Fibroblast of the aortic adventitia (primary cell): ENCODE results near the gene NBPF14. TPM values are rescaled to one million over a fixed set of nuclear protein-coding genes. Genes with fewer than 3 reads are reported as not detected.
"Not testable (repeated sequence)": the region's sequence is repeated elsewhere in the genome, so short reads cannot be mapped to it uniquely, and the experiment has no call there.

ENCODE experiments used
- DNase-seq: peaks from one replicate; pipeline ENCODE4 v3.0.0-alpha.2; 2010; ENCODE audit warnings: low read depth
- H3K4me3 ChIP-seq: 2 replicates; pipeline ENCODE4 v1.5.1; 2011; ENCODE audit warnings: low read depth, mild to moderate bottlenecking, control low read depth, low read length, moderate library complexity
- total RNA-seq: library from RNA; depleted of rRNA; stranded (reverse); fragments of >200 nt; gene quantifications from 2 replicates; pipeline ENCODE4 v1.2.3, GENCODE V29; 2012; ENCODE audit warnings: low replicate concordance

The NBPF14 gene, protein sequence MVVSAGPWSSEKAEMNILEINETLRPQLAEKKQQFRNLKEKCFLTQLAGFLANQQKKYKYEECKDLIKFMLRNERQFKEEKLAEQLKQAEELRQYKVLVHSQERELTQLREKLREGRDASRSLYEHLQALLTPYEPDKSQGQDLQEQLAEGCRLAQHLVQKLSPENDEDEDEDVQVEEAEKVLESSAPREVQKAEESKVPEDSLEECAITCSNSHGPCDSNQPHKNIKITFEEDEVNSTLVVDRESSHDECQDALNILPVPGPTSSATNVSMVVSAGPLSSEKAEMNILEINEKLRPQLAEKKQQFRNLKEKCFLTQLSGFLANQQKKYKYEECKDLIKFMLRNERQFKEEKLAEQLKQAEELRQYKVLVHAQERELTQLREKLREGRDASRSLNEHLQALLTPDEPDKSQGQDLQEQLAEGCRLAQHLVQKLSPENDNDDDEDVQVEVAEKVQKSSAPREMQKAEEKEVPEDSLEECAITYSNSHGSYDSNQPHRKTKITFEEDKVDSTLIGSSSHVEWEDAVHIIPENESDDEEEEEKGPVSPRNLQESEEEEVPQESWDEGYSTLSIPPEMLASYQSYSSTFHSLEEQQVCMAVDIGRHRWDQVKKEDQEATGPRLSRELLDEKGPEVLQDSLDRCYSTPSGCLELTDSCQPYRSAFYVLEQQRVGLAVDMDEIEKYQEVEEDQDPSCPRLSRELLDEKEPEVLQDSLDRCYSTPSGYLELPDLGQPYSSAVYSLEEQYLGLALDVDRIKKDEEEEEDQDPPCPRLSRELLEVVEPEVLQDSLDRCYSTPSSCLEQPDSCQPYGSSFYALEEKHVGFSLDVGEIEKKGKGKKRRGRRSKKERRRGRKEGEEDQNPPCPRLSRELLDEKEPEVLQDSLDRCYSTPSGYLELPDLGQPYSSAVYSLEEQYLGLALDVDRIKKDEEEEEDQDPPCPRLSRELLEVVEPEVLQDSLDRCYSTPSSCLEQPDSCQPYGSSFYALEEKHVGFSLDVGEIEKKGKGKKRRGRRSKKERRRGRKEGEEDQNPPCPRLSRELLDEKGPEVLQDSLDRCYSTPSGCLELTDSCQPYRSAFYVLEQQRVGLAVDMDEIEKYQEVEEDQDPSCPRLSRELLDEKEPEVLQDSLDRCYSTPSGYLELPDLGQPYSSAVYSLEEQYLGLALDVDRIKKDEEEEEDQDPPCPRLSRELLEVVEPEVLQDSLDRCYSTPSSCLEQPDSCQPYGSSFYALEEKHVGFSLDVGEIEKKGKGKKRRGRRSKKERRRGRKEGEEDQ (N-terminal part only)
- total RNA-seq, result 12.4 and 24.4 TPM in 2 replicates

DNA sequence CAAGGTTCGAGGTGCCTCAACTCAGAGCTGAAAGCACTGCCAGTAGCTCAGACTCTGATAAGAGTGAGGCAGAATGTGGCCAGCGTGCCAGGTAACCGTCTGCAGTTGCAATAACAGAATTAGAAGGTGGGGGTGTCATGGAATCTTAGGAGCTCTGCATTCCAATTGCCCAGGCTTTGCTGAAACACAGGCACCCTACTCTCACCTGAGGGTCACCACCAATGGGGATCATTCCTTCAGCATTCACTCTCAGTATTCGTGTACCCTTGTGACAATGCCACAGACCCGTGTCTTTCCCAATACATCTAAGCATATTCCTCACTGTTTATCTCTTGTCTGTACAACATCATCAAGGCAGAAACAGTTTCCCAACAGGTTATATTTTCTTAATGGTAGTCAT lies at the start of gene NBPF14:
NBPF14 (minus strand) TSS at position 101 of the 400 bp plus-strand sequence. CDS start 294 bp downstream, outside the sequence.
- not testable (repeated sequence) for DNase-seq, H3K4me3 ChIP-seq

DNA sequence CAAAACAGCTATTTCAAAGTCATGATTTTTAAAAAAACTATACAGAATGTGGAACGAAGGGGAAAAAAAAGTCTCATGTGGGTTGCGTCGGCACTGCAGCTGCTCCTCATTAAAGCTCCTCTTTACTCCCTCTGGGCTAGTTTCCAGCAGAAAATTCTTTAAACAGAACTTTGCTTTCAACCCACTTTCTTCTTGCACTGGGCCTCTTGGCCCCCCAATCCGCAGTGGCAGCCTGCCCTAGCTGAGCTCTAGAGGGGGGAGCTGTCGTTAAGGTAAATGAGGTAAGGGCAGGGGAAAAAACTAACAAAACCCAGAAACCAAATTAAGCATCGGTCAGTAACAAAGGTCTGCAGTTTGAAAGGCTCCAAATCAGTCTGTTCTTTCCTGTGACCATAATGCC lies 29.6 kb upstream of the NBPF14 start:
- not testable (repeated sequence) for H3K4me3 ChIP-seq, DNase-seq

DNA sequence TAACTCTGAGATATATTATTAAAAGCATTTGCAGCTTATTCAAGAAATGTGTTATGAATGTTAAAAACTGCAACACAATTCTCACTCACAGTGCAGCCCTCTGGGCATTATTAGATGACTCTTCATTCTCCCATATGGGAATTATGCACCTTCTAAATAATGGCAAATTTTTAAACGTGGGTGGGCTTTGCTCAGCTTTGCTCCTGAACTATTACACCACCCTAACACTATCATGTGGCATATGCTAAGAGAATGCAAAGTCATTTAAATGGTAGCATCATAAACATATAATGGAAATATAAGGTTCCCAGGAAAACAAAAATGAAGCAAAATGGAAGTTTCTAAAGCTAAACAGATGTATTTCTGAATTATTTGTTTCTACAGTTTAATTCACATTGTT lies 22.4 kb upstream of the NBPF14 start:
- not testable (repeated sequence) for H3K4me3 ChIP-seq, DNase-seq

DNA sequence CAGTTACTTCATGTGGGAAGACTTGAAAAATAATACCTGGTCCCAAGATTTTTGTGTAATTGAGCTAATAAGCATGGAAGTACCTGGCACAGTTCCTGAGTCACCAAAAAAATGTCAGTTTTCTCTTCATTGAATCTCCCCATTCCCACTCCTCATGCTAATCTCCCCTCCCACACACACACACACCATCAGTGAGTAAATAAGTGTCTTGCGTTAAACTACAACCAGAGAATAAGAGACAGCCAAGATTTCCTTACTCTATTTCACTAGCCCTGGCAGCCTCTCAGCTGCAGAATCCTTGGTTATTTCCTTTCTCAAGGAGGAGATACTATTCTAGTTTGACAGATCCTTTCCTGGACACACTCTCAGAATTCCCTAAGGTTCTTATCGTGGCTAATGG lies 9.5 kb upstream of the NBPF14 start:
- H3K4me3 ChIP-seq, result not testable (repeated sequence)
- DNase-seq, result peak; percentile 54

DNA sequence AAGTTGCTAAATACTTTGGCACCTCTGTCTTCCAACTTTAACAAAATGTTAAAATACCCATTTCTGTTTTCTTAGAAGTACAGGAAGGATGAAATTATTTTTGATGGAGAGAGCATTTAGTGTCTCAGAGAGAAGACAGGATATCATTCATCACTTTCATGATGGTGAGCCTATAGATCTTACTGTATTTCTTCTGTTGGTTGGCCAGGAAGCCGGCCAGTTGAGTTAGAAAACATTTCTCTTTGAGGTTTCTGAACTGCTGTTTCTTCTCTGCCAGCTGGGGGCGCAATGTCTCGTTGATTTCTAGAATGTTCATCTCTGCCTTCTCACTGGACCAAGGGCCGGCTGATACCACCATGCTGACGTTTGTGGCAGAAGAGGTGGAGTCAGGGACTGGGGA lies 451 bp downstream of the NBPF14 start:
- H3K4me3 ChIP-seq, DNase-seq: not testable (repeated sequence)

DNA sequence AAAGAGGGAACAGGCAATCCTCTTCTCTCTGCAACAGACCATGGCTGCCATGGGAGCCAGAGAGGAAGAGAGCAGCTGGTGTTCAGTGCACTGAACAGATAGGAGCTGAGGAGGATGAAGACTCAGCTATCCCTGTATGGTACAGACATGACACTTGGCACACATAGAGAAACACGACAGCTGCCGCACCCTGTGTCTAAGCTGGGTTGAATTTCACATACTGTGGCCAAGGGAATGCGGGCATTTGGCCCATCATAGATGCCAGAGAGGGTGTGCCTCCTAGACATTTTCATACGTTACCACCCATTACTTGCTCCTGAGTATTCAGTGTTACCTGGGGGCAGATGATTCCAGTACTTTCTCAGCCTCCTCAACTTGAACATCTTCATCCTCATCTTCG lies 4.7 kb downstream of the NBPF14 start:
- DNase-seq, H3K4me3 ChIP-seq: not testable (repeated sequence)

DNA sequence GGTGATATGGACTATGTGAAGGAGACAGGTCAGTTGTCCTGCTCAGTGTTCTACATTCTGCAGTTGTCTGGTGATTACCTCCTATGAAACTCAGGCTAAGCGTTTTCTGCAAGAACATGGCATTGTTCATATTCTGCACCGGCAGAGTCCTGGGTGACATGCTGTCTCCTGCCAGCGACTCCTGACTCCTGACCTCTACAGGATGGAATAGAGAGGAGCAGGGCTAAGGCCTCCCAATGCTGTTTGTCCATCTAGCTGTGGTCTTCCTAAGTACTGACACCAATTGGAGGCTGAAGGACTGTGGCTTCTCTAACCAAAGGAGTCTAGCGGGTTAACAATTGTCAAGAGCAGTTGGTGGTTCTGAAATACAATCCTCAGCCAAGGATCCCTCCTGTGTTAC lies 63.7 kb downstream of the NBPF14 start:
- H3K4me3 ChIP-seq, result not testable (repeated sequence)
- peak; percentile 0 for DNase-seq

DNA sequence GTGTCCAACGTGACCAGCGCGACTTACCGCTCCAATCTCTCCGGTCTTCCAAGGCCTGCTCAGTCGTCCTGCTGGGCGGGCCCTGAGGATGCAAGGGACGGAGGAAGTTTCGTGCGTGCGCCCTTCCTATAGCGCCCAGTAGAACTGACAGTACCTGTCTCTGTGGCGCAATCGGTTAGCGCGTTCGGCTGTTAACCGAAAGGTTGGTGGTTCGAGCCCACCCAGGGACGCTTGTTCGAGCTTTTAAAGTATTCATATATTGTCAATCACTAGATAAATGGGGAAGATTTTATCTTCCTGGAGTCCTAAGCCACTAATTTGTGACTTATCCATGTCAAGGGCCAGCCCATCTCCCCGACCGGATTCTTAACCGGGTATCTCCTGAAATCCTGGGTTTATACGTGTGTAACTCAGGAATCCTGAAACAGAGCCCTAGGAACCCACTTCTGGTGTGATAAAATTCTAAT lies 66.7 kb downstream of the NBPF14 start:
- not testable (repeated sequence) for DNase-seq
- H3K4me3 ChIP-seq, result peak overlapping the region; percentile 37

DNA sequence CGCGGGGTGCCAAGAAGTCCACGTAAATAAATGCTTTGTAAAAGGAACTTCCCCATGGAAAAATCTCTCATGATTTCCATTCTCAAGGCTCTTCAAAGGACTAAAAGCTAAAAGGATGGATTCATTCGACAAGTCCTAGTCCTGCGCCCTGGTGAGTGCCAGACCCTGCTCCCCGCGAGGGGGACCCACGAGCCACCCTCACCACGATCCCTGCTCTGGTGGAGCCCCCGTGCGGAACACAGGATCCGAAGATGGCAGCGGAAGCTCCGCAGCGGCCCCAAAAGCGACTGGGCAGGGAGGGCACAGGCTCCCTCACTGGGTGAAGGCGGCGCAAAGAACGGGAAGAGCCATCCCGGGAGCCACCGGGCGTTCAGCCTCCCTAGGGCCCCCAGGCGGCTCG lies 67.2 kb downstream of the NBPF14 start:
- not testable (repeated sequence) for H3K4me3 ChIP-seq

DNA sequence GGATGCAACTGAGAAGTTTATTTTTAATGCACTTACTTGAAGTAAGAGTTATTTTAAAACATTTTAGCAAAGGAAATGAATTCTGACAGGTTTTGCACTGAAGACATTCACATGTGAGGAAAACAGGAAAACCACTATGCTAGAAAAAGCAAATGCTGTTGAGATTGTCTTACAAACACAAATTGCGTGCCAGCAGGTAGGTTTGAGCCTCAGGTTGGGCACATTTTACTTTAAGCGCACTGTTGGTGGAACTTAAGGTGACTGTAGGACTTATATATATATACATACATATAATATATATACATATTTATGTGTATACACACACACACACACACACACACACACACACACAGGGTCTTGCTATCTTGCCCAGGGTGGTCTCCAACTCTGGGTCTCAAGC lies 69.2 kb downstream of the NBPF14 start:
- not testable (repeated sequence) for DNase-seq, H3K4me3 ChIP-seq

More for the DNA sequence above, 67.2 kb downstream of the NBPF14 start:
- DNase-seq, result not testable (repeated sequence)

DNA sequence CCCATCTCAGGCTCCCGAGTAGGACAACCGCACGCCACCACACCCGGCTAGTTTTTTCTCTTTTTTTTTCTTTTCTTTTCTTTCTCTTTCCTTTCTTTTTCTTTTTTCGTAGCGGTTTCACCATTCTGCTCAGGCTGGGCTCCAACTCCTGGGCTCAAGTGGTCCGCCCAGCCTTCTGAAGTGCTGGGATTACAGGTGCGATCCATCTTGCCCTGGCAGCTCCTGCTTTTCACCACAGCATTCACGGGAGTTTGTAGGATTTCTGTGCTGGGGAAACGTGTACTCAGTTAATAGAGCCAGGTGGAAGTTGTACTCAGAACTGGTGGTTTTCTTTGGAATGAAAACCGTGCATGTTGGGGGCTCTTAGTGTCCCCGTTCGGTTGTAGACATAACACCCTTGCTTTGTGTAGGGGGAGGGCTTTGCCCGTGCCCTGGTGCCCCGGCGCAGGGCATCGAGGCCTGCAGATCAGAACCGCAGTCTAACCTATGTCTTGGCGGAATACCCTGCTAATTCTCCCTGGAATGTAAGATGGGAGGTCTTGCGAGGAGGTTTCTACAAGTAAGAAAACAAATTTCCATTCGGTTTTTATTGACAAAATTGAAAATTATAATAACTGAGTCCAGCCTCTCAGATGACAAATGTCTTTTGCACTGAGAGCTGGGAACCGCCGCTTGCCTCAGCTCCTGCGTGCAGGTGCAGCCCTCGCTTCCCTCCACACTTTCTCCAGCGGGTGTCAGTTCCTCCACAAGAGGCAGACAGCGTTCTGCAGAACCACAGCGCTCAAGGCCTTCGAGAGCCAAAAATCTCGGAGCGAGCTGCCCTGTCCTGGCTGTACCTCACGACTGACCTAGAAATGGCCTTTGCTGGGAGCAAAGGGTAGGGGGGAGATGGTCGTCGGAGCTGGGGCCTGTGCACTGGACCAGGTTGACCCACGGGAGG lies 72.3 kb downstream of the NBPF14 start:
- not testable (repeated sequence) for H3K4me3 ChIP-seq

DNA sequence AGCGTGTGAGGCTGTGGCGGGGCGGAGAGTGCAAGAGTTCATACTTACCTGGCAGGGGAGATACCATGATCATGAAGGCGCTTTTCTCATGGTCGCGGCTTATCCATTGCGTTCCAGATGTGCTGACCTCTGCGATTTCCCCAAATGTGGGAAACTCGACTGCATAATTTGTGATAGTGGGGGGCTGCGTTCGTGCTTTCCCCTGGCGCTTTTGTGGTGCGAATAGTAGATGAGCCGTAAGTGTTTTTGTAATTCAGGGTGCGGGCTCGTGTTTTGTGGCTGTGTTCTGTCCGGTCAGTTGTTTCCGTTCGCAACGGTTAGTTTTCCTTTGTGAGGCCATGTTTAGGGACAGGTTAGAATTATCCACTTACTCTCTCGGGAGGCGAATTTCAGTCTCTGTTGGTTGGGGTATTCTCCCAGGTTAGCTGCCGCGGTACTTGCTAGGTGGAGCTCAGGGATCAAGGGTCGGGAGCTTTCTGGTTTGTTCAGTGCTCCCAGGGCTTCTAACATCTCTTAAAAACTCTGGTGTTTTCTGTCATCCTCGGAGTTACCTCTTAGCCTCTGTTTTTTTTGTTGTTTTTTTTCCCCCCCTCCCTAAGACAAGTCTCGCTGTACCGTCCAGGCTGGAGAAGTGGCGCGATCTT lies 73.1 kb downstream of the NBPF14 start:
- DNase-seq, result not testable (repeated sequence)
- peak overlapping the region; percentile 63 for H3K4me3 ChIP-seq

More for the DNA sequence above, 72.3 kb downstream of the NBPF14 start:
- DNase-seq, result not testable (repeated sequence)

DNA sequence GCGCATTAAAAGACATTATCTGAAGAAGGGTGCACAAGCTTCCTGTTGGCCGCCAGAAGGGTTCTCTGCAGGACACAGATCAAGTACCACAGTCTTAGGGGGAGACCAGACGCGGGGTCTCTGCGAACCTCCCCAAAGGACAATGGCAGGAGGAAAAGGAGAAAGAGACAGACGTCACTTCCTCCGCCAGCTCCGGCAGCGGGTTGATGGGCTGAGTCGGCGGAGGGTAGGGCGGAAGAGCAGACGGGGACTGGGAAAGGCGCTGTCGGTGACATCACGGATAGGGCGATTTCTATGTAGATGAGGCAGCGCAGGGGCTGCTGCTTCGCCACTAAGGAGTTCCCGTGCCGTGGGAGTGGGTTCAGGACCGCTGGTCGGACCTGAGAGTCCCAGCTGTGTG lies 73.7 kb downstream of the NBPF14 start:
- DNase-seq, result not testable (repeated sequence)
- H3K4me3 ChIP-seq, result peak overlapping the region; percentile 63

DNA sequence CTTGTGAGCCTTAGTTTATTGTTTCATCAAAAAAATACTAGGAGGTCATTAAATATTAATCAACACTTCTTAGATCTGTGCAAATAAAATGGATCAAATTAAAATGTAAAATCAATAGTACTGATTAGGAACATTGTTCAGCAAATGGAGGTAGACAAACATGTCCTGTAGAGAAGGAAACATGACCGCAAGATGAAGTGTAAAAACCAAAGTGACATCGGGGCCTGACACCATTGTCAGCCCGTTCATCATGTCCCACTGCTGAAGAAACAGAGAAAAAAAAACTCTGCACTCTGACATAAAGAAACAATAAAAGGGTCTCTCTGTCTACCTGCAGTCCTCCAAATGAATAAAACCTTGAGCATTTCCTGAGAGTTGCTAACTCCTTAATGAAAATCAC lies 81.5 kb downstream of the NBPF14 start:
- not testable (repeated sequence) for H3K4me3 ChIP-seq, DNase-seq

DNA sequence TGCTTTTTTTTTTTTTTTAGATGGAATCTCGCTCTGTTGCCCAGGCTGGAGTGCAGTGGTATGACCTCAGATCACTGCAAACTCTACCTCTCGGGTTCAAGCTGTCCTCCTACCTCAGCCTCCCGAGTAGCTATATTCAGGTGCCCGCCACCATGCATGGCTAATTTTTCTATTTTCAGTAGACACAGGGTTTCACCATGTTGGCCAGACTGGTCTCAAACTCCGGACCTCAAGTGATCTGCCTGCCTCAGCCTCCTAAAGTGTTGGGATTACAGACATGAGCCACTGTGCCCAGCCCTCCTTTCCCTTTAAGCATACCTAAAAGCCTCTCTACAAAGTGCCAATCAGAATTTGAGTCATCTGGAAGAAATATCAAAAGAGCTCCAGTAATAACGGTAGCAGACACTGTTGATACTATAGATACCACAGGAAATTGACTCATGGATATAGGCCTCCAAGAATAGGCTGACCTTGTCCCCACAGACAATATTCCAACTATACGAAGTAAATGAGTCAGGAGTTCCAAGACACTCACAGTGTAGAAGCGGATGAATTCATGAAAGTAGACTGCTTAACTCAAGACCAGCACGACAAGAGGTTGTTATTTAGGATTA lies 83.1 kb downstream of the NBPF14 start:
- peak; percentile 16 for DNase-seq

DNA sequence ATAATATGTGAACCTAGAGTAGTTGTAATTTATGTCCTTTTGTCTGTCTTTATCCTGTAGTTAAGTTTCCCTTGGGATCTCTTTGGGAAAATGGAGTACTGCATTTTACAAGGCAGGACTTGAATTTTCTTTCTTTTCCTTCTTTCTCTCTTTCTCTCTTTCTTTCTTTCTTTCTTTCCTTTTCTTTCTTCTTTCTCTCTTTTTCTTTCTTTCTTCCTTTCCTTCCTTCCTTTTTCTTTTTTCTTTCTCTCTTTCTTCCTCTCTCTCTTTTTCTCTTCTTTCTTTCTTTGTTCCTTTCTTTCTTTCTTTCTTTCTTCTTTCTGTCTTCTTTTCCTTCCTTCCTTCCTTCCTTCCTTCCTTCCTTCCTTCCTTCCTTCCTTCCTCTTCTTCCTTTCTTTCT lies 101.9 kb downstream of the NBPF14 start:
- H3K4me3 ChIP-seq, DNase-seq: not testable (repeated sequence)

More for the DNA sequence above, 83.1 kb downstream of the NBPF14 start:
- not testable (repeated sequence) for H3K4me3 ChIP-seq

DNA sequence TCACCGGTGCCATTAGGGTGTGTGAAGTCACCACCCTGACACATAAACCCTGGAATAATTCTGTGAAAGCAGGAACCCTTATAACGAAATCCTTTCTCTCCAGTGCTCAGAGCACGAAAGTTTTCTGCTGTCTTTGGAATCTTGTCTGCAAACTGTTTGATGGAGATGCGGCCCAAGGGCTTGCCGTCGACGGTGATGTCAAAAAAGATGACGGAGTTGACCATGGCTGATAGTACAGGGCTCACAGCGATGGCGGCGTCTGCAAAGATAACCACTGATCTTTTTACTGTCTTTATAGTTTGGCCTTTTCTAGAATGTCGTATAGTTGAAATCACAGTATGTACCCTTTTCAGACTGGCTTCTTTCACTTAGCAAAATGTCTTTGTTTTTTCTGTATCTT lies 112.8 kb downstream of the NBPF14 start, which contains the start of gene PPIAL4G:
PPIAL4G (minus strand) TSS at position 274 of the 400 bp plus-strand sequence; CDS start at position 224, 50 bp downstream.
- H3K4me3 ChIP-seq, DNase-seq: not testable (repeated sequence)
